Activated T-cell treated with anti-CD3 and anti-CD28 coated beads, Interleukin-2, amount 50 U/mL, for 1 hour (primary cell): ENCODE results near the gene ADAMTS14.

Source experiments
- DNase-seq: peaks from one replicate; pipeline ENCODE4 v3.0.0-alpha.2; 2020

ADAMTS14 gene

GRCh38 chr10:70694418-70695141, 22.3 kb downstream of the ADAMTS14 start:
- no peak for DNase-seq

- no peak for DNase-seq
Measured at GRCh38 chr10:70695241-70696030, 23.1 kb downstream of the ADAMTS14 start.

- no peak for DNase-seq
Measured at GRCh38 chr10:70698211-70698610, 25.9 kb downstream of the ADAMTS14 start.

GRCh38 chr10:70699063-70699658, 26.9 kb downstream of the ADAMTS14 start:
- DNase-seq: no peak

- DNase-seq: no peak
Measured at GRCh38 chr10:70699659-70700174, 27.4 kb downstream of the ADAMTS14 start.

- DNase-seq: no peak
Measured at GRCh38 chr10:70702190-70702763, 30.0 kb downstream of the ADAMTS14 start.

- no peak for DNase-seq
Measured at GRCh38 chr10:70704211-70704610, 31.9 kb downstream of the ADAMTS14 start.

GRCh38 chr10:70705121-70705861, 33.0 kb downstream of the ADAMTS14 start:
- DNase-seq: no peak

GRCh38 chr10:70711177-70711576, 38.9 kb downstream of the ADAMTS14 start:
- no peak for DNase-seq

- no peak for DNase-seq
Measured at GRCh38 chr10:70711911-70712310, 39.6 kb downstream of the ADAMTS14 start.

GRCh38 chr10:70714245-70714644, 41.9 kb downstream of the ADAMTS14 start:
- no peak for DNase-seq

GRCh38 chr10:70714951-70715350, 42.6 kb downstream of the ADAMTS14 start:
- DNase-seq: no peak

GRCh38 chr10:70715853-70716795, 43.8 kb downstream of the ADAMTS14 start:
- DNase-seq: no peak

GRCh38 chr10:70722820-70723424, 50.6 kb downstream of the ADAMTS14 start:
- DNase-seq: no peak

- DNase-seq: no peak
Measured at GRCh38 chr10:70723771-70724170, 51.5 kb downstream of the ADAMTS14 start.

- DNase-seq: no peak
Measured at GRCh38 chr10:70726909-70727495, 54.7 kb downstream of the ADAMTS14 start.

GRCh38 chr10:70728328-70728727, 56.0 kb downstream of the ADAMTS14 start:
- no peak for DNase-seq

- DNase-seq: no peak
Measured at GRCh38 chr10:70729763-70730357, 57.6 kb downstream of the ADAMTS14 start.

GRCh38 chr10:70730955-70731354, 58.6 kb downstream of the ADAMTS14 start:
- DNase-seq: no peak

- no peak for DNase-seq
Measured at GRCh38 chr10:70732569-70732968, 60.3 kb downstream of the ADAMTS14 start.
